Erythroblast (primary cell): ENCODE measurements around the gene MBD2.

Source experiments
- DNase-seq, 2 experiments: peaks; one replicate each; lab custom pipeline; 2025; lab: John Stamatoyannopoulos, UW
- GATA1 ChIP-seq: IDR thresholded peaks from 2 replicates; pipeline ENCODE4 v1.6.1; 2011; ENCODE audit warnings: low read depth, mild to moderate bottlenecking, control low read depth, low read length, moderate library complexity
- POLR2A ChIP-seq: IDR thresholded peaks from 2 replicates; pipeline ENCODE4 v1.6.1; 2011; ENCODE audit warnings: mild to moderate bottlenecking, low read length

Gene MBD2

DNA sequence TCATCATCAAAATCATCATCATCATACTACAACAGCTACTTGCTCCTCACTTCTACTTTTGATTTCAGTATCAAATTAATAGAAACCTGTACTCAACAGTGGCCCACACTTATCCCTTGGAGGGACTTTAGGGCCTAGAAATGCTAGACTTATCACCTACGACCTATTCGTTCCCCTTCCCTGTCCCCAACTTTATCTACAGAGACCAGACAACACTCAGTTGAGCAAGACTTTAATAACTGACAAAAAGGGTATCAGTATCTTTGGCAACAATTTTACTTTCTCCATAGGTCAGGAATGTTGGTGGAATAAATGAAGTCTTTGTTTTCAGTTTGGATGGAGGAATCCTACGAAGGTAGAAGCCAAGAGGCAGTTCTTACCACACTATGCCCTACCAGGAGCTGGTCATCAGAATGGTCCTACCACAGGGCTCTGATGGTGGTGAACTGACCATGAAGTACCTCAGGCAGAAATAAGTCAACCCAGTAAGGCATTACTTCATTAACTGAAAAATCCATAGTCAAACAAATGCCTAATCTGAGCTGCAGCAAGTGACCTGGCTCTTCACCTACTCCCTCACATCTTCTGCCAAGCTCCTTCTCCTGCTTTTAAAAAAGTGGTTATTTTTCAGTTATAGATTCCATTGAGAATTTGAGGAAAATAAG, 26.6 kb downstream of the MBD2 start:
- TF ChIP-seq GATA1: no peak
- no peak for TF ChIP-seq POLR2A
- DNase-seq: peak; percentile 76 to 87

DNA sequence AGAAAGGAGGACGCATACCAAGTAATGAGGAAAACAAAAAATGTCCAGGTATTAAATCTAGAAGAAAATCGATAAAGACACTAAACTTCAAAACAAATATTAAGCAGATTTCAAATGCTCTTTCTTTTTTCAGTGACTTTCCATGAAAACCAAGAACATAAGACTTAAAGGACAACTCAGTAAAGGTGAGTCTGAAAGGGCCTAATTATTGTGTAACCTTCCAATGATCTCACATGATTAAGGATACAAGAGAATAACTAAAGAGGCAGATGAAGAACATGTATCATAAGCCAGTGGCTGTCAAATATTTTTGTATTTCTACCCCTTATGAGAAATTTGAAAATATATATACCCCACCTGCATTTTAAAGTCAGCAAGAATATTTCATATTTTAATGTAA, 30.7 kb downstream of the MBD2 start:
- TF ChIP-seq GATA1 (no peak), POLR2A (no peak)
- DNase-seq: no peak

DNA sequence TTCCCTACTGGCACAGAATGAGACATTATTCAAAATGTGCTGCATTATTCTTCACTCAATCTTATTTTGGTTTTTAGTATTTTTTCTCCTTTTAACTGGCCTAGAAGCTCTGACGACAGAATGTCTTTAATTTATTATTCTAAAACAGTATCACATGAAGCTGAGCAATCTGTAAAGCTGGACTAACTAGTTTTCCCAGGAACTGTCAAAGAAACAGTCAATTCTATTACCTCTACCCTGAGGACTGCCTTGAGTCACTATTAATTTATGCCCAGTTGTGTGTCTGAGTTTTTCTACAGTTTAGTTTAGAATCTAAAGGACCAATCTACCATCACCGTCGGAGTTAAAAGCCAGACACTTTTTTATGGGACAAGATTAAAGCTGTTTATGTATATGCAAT, 31.6 kb downstream of the MBD2 start:
- TF ChIP-seq GATA1: no peak
- no peak for TF ChIP-seq POLR2A
- no peak for DNase-seq

DNA sequence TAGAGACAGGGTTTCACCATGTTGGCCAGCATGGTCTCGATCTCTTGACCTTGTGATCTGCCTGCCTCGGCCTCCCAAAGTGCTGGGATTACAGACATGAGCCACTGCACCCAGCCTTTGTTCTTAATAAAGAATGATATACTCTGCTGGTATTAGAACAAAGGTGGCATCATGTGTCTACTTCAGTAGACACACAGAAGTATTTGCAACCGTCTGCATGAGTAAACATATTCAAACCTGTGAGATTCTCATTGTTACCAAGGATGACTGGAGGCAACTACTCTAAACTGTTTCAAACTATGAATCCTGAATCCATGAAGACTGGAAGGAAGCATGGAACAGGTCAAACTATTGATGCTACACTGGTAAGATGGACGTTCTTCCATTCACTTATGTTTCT, 32.1 kb downstream of the MBD2 start:
- TF ChIP-seq GATA1 (no peak), POLR2A (no peak)
- DNase-seq: no peak

DNA sequence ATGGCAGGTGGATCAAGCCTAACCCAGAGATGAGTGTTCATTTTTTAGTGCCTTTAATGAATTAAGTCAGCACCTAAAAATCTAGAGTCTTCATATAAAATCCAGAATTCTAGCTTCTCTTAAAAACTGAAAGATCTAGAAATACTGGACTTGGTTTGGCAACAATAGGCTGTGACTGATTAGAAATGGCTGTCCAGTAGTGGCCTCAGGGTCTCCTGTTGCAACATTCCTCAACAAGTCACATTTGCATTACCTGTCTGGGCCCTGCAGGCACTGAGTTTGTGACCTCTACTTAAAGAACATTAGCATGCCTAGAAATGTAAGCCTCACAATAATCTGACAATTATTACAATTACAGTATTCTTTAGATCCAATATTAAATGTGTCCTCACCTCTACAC, 33.1 kb downstream of the MBD2 start:
- no peak for DNase-seq
- TF ChIP-seq POLR2A (no peak), GATA1 (no peak)

DNA sequence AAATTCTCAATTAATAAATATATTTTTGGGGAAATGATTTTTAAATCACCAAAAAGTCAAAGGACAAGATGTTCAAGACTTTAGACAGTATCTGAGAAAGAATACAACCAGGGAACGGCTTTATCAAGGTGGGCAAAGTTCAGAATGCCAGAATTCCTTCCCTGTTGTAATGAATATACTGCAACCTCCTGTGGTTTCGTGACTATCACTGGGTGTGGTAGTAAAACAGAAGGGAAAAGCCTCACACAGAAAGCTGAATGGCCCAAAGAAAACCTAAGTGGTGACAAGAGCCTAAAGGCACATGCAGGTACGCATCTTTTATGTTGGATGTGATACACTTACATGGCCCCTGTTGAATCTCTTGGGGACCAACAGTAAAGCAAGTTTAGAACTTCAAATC, 37.1 kb downstream of the MBD2 start:
- TF ChIP-seq POLR2A (no peak), GATA1 (no peak)
- DNase-seq: no peak

DNA sequence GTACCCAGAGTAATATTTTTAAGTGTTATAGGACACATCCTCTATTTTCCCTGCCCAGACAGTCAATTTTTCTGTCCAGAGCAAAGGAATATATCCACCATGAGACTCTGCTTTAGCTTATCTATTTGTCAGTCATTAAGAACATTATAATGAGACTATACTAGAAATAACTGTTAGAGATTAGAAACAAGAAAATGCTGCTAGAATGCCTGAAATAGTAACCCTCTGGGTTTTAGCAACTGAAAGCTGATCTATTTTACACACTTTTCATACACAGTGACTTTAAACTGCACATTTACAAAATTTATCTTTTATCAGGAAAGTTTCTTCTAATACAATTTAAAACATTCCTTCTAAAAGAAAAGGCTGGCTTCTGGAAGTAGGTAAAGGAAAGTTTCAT, 39.6 kb downstream of the MBD2 start:
- no peak for DNase-seq
- TF ChIP-seq POLR2A: no peak
- TF ChIP-seq GATA1: no peak

DNA sequence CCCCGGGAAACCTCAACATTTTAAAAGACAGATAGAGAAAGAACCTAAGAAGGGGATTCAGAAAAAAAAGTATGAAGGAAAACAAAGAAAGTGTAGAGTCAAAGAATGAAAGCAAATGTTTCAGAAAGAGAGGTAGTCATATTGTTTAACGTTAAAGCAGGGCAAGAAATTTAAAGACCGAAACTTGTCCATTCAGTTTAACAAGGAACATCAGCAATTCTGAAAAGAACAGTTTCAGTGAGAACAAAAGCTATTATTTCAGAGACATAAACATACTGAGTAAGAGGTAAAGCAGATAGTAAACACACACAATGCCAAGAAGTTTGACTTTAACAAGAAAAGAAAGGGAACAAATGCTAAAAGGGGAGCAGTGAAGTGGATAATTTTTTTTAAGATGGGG, 41.1 kb downstream of the MBD2 start:
- DNase-seq: no peak
- TF ChIP-seq POLR2A: no peak
- TF ChIP-seq GATA1: no peak

DNA sequence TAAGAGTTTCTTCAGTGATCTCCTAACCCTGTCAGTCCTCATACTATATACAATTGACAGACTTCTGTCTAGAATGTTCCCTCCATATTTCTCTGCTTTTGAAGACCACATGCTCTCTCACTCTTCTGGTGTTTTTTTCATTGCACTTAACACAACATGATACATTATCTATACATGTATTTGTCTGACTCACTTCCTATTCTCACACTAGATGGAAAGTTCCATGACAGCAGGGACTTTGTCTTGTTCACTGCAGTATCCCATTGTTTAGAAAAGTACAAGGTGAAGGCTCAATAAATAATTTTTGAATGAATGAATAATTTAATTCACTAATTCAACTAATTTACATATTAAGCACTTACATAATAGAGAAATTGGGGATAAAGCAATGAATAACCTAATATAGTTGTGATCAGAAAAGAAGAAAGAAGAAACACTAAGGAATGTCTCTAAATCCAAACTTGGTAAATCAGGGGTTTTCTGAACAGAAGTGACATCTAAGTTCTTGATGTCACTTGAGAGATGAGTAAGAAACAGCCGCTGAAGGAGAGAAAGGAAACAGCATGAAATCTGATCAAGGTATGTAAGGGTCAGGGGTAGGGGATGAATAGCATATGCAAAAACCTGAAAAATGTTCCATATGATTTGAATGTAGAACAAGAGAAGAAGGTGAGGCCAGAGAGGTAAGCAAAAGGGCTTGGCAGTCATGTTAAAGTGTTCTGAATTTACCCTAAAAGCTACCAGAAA, 42.4 kb downstream of the MBD2 start:
- DNase-seq: no peak
- no peak for TF ChIP-seq POLR2A
- TF ChIP-seq GATA1: no peak

DNA sequence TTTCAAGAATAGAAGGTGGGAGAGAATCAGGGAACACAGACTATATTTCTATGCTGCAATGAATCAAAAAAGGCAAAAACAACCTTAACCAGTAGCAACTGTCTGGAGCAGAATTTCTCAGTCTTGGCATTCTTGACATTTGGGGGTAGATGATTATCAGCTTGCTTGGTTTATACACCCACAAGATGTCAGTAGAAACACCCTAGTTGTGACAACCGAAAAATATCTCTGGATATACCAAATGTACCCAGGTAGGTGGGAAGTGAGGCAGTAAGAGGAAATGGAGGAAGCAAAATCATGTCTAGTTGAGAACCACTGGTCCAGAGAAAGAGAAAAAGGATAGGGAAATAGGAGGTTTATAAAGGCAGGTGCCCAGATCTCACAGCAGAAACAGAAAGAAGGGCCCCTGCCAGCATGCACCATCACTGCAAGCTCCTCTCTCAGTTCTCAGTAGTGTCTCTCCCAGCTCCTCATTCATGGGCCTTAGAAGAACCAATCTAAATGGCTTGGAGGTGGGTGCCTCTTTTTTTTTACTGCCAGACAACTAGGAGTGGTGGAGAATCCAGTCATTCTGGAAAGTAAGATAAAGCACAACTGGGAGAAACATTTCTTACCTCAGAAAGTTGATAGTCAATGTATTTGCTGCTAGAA, 50.4 kb downstream of the MBD2 start:
- TF ChIP-seq GATA1 (no peak), POLR2A (no peak)
- peak; percentile 38 to 51 for DNase-seq

DNA sequence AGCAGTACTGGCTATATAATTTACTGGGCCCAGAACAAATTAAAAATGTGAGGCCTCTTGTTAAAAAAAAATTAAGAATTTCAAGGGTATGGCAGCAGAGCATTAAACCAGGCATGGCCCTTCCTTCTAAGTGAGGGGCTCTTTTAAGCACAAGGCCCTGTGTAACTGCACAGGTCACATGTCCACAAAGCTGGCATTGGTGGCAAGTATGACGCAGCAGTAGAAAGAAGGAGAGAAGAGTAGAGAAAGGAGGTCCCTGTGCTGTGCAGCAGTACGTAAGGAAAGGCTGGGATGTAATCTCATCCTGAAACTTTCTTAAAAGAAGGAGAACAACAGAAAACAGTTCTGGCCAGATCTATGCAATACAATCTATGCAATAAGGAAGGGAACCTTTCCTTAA, 51.2 kb downstream of the MBD2 start:
- no peak for TF ChIP-seq GATA1
- no peak for TF ChIP-seq POLR2A
- no peak for DNase-seq

DNA sequence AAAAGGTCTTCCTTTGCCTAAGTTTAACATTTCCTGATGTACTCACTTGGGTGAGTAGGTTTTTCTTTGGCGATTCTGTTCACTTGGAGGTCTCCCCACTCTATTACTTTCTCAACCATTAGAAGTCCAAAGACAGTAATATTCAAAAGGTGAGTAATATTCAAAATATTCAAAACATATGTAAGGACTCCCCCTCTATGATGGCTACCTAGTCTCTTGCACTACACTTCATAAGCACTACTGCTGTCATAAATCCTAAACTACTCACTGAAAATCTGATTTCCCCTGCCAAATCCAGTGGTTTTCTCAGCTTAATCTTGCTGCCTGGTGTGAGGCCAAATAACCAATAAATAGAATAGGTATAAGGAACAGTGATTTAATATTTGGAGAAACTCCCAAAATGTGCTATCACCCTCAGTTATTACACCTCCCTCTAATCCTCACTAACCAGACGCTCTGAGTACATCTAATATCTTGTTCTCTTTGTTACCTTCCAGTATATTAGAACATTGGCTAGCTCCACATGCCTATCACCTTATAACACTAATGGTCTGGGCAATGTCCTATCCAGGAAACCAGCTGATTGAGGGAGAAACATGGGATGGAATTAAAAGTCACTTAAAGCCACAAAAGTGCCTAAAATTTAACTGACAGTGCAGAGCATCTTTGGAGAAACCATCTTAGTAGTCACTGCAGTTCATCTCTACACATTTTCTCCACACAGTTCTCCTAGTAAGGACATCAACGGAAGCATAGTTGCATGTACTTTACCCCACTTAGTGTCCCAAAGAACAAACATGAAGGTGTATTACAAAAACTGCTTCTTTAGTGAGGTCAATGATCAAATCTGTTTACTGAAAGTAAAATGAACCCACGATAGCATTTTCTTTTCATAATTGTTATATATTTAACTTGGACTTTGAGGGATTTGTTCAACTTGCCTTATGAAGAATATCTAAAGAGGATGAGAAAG, 54.8 kb downstream of the MBD2 start:
- no peak for DNase-seq
- TF ChIP-seq POLR2A: no peak
- TF ChIP-seq GATA1: no peak

DNA sequence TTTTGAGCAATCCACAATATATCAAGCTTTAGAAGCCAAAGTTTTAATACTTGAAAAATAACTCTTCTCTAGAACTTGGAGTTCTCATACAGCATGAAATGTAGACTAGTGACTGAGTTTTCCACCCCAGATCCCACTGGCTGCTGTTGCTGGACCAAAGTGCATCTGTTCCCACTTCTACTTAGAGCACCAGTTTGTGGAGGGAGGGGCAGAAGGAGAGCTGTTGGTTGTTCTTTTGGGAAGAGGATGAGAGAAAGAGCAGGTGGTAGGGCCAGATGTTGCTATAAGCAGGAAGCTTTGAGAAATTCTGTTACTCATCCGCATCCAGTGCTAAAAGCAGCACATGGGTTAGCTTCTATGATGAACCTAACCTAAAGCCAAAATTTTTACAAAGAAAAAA, 59.0 kb downstream of the MBD2 start:
- no peak for TF ChIP-seq GATA1
- no peak for TF ChIP-seq POLR2A
- DNase-seq: no peak
